HG02970 (cell line): ENCODE results near the gene CBX4.

Experiments
- ATAC-seq: cut with Tn5 transposase; IDR thresholded peaks from one replicate; pipeline ENCODE4 v1.9.1; 2021; ENCODE audit warnings: mild to moderate bottlenecking, moderate library complexity, moderate number of reproducible peaks; ENCODE audit not compliant: unreplicated experiment, low FRiP score

Gene CBX4

DNA sequence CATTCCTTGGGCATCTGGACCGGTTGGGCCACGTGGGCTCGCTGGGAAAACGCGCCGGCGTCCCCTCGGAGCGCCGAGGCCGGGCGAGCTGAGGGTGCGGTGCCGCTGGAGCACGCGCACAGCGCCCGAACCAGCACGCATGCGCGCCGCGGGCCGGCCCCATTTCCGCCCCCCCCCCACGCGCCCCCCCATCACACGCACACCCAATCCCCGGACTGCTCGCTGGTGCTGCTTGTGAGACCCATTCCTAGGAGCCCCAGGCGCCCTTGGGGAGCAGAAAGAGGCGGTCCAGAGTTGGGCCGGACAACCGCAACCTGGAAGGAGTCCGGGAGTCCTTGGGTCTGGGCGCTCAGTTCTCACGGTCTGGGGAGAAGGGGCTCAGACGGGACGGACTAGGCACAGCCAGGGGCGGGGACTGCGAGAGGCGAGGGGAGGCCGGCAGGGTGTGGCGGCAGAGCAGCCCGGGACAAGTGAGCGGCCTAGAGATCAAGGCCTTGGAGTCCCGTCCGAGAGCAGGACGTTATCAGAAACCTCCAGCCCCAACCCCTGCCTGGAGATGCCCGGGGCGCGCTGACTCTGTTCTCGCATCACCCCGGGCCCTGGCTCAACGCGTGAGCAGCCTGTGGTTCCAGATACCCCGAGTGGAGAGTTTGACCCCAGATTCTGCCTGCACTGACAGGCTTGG lies 36.4 kb downstream of the CBX4 start:
- no peak for ATAC-seq

DNA sequence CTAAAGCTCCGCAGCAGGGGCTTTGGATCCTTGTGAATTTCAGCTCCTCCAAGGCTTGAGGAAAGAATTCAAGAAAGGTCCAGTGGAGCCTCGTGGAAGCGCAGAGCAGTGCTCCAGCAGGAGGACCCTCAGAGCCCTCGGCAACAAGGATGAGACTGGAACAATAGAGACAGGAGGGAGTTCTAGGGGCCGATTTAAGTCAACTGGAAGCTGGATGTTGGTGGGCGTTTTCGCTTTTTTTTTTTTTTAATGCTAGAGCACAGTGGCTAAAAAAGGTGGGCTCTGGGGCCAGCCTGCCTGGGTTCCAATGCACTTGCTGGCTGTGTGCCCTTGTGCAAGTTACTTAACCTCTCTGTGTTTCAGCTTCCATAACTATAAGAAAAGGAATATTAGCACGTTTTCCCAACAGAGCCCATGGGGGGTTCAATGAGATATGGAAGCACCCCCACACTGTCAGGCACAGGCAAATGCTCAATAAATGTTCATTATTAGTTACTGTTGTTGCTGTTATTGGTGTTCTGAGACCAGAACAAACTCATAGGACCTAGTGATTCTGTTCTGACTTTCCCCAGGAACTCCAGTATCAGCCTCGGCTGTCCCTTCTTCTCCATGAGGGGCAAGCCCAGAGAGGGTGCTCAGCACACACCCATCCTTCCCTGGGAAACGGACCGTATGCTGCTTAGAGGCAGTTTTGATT lies 37.1 kb downstream of the CBX4 start:
- ATAC-seq: no peak

DNA sequence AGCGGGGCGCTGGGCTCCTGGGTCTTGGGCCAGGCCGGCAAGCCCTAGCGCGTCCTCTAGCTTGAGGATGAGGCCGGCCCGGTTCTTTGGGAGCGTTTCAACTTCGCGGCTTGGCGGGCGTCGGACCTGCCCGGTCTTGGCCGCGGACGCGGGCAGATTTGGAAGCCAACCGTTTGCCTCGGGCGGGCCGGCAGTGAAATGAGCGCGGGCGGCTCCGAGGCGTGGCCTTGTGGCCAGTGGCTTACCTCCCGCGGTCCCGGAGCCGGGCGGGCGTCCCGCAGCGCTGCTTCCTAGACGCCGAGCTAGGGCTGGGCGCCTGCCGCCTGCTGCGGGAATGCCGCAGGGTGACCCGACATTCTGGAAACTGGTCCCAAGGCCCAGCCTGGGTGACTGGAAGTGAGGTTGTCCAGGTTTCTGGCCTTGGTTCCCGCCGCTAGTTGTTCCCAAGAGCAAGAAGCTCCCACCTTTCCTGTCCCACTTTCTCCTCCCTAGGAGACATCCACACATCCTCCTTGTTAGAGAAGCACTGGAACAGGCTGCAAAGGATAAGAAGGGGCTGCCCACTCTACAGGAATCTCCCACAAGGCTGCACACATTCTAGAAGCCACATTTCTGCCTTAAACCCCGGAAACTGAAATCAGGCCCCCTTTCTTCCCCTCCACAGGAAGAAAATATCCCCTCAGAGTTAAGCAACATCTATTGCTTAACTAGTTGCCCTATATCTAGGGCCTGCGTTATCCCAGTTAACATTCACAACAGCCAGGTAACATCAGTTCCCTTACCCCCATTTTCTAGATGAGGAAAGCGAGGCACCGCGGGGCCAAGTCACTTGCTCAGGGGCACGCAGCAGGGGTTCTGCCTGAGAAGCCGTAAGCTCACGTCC lies 37.8 kb downstream of the CBX4 start:
- no peak for ATAC-seq

DNA sequence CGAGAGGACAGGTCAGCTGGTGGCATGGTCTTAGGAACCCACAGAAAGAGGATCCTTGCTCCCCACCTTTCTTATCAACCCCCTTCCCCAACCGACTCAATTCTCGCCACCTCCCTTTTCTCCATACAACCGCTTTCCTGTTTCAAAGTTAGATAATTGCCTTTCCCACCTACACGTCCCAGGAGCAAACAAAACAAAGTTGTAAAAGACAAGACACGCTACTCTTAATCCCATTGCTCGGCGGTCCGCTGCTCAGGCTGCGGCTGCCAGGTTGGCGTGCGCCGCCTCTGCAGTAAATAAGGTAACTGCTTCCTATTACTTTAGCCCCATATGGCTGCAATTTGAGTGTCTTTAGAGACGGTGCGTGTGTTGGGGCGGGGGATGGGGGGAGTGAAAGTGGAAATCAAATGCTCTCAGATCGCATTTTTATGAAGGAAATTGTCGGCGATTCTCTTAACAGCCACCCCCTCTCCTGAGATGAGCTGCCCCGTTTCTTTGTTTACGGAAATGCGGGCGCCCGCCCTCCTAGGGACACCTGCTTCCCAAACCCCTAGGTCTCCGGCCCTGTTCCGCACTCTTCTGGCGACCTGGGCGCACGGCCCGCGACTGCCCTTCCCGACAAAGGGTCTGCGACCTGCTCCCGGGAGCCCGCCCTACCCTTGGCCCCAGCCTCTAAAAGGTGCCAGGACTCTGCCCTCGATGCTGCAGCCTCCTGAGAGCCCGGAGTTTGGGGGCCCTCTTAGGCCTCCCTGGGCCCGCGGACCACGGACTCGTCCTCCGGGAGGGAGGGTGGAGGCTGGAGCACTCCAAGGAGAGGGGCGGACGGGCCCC lies 38.7 kb downstream of the CBX4 start:
- ATAC-seq: no peak

DNA sequence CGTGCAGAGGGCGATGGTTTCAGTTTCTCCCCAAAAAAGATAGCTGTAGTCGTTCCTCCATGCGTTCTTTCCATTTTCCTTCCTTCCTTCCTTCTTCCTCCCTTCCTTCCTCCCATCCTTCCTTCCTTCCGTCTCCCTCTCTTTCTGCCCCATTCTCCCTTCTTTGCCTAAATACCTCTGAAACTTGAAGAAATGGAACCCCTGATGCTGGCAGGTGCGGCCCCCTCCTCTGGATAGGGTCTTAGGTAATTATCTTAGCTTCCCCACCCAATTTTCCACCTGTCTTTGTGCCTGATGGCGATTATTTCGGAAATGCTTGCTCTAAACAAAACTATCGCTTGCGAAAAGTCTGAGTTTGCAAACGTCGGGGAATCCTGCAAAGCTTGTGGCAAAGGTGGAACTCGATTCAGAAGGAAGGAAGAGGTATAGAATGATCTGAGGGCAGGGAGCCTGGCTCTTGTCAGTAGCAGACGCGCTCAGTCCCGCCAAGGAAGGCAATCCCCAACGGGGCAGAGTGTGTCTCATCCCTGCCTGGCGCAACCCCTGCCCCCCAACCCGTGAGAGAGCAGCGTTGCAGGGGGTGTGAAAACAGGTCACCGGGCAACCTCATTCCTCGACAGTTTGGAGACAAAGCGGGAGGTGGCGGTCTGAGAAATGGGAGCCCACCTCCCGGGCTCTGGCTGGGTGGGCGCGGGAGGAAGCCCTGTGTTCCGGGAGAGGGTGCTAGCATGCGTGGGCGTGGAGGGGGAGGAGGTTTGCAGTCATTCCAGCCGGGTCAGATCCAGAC lies 39.5 kb downstream of the CBX4 start:
- ATAC-seq: no peak

DNA sequence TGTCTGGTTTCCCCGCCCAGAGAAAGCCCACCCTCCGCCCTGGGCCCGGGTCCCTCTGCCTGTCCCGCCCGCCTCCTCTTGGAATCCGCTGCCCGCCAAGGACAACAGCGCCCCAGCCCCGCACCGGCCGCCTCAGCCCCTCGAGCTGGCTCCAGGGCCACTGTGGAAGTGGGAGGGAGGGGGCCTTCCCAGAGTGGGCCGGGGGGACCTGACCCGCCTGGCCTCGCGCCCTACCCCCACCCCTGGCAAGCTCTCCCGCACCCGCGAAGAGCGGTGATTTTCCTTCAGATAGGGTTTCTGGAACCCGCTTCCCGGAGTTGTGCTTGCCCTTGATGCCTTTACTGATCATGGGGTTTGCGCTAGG lies 40.1 kb downstream of the CBX4 start:
- ATAC-seq: no peak

DNA sequence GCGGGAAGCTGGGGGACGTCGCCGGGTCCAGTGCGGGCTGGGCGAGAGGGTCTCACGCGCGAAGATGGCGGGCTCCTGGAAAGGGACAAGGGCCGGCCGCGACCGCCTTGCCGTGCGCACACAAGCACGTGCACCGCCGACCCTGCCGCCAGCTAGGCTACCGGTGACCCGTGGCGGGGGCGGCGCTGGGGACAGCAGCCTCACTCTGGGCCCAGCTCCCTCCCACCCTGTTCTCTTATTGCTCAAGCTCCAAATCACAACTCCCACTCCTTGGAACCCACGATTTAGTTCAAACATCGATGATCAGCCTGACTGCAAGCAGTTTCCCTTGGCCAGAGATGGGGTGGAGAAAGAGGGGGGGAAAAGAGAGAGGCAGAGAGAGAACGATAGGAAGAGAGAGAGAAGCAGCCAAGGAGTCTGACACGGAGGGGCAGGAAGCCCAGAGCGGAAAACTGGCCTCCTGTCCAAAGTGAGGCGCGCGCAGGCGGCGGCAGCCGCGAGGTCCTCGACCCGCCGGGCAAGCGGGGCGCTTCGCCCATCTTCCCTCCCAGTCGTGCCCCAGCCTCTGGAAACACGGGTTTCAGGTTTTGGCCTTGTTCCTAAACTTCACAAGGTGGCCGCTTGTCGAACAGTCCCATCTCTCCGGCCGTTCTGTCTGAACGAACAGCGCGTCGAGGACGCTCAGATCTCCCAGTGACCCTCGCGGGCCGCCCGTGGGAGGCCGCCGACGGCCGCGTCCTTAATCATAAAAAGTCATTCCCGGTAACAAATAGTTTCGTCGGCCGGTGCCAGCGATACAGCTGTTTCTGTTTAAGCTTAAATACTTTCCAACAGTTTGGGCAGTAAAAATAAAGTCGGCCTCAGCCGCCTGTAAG lies 40.7 kb downstream of the CBX4 start:
- no peak for ATAC-seq

DNA sequence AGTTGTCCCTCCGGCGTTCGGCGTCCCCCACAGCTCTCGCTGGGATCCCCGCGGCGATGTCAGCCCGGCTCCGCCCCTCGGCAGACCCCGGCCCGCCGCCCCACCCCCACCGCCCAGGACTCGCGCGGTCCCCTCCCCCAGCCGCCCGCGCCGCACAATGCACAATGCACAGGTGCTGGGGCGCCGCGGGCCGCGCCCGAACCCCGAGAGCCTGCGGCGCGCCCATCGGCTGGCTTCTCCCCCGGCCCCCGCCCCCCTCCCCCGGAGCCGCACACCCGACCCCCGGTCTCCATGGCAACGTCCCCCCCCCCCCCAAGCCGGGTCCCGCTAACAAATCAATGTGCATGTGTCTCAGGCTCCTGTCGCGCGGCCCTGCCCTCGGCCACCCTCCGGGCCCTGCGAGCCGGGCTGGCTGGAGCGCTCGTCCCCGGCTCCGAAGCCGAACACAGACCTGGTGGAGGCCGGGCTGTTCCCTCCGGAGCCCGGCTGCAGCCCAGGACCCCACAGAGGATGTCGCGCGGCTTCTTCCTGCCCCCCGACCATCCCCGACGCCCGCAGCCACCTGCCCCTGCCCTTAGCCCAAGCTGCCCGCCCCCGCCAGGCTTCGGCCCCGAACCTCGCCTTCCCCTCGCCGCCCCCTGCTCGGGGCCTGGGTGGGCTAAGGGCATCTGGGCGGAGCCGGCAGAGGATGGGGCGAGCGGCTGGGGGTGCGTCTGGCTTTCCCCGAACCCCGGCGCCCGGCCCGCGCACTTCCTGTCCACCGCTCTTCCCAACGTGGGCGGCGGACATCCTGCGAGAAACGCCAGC lies 41.5 kb downstream of the CBX4 start:
- ATAC-seq: peak; percentile 15

DNA sequence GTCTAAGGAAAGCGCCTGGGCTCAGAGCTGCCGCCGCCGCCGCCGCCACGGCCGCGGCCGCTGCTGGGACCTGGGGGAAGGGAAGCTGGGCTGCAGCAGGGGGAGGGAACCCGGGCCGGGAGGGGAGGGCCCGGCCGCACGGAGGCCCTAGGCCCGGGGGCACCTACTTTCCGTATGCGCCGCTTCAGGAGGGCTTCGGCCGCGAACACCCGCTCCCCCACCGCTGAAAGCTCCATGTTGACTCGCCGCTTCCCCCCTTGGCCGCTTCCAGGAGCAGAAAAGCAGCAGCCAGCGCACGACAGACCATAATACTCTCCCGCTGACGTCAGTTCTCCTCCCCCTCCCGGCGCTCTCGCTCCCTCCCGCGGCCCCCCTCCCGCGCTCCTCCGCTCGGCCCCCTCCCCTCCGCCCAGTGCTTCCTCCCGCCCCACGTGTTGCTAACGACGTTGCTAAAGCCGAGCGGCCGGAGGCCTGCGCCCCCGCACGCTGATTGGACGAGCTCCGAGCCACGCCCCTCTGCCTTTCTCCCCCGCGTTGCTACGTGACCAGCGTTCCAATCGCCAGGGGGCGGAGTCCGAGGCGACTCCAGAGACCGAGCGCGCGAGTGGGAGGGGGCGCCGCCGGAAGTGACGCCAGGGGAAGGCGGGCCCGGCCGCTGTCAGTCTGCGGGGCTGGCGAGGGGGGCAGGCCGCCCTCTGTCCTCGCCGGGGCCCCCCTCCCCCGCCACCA lies 42.3 kb downstream of the CBX4 start, which contains the start of gene CBX8:
Gene CBX8 (minus strand): TSS at position 315 of the 729 bp plus-strand sequence. CDS start 79 bp downstream, at position 236.
- ATAC-seq: peak; percentile 97

DNA sequence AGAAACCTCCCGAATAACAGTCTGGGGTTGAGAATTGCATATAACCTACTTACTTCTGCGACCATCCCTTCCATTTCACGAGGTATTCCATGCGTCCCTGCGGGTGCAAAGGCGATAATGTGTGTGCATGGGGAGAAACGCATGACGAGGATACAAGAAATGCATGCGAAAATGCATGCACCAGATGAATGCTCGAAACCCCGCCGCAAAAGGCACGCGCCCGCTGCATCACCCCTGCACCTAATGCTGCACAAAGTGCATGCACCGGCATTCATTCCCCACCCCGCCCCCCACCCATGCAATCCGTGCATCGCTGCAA lies 42.8 kb downstream of the CBX4 start:
- no peak for ATAC-seq

DNA sequence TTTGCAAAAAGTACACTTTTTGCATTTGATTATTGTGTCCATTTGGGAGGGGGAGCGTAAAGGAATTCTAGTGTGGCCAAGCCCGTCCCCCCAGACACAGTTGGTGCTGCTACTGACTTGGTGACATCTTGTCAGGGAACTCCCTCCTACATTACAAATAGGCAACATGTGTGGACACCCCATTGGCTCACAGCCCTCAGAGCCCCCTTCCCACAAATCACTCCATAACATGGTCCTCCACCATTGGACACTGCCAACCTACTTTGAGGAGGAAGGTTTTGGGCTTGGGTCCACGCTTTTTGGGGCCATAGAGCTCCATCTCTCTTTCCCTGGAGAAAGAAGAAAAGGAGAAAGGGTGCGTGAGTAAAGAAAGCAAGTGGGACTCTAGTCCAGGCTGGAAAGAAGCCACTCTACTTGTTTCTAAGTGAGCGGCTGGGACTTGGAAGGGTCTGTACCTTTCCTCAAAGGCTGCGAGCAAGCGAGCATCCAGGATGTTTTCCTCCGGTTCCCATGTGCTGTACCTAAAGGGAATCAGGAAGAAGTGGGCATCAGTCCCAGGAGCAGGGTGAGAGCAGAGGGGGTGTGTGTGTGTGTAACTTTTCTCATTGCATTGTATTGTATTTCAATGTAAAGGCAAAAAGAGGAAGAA lies 43.3 kb downstream of the CBX4 start:
- ATAC-seq: no peak

DNA sequence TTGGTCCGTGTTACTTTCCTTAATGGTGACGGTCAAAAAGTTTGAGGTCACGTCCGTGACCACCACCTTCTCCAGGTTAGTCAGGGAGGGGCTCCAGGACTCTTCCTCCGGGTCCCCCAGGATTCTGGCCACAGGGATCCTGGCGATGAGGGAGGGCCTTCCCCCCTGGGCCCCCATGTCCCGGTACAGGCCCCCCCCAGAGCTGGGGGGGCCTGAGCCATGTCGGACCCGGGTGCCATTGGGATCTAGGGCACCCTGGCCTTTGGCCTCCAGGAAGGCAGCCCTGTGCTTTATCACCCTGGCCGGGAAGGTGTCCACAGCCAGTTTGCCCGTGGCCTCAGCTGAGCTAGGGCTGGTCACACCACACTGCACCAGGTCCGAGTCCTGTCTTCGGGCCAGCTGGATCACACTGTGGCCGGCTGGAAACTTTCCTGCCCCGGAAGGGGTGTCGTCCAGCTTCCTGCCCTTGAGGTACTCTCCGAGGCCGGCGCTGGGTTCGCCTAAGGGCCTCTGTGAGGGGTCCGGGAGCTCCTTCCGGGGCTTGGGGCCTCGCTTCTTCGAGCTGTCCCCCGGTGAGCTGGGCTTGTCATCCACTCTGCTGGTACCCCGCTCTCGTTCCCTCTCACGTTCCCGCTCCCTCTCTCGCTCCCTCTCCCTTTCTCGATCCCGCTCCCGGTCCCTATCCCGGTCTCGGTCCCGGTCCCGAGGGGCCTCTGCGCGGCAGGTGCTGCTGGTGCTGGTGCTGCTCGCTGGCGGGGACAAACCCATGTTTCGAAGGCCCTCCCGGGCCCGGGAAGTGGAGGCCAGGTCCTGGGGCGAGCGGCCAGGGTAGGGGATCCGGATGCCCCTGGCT lies 44.4 kb downstream of the CBX4 start:
- no peak for ATAC-seq

DNA sequence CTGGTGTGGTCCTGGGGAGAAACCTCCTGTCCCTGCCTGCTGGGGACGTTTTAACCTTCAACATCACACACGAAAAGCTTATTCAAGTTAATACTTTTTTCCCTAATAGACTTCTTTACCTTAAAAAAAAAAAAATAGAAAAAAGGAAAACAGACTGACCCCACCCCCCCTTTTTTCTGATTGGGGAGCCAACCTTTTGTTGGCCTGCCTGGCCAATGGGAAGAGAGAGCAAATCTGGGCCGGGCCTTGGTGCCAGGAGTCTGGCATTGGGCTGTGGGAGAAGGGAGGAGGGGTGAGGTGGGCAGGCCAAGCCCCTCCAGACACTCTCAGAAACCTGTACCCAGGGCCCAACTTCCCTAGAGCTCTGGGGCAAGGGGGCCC lies 45.3 kb downstream of the CBX4 start:
- no peak for ATAC-seq

DNA sequence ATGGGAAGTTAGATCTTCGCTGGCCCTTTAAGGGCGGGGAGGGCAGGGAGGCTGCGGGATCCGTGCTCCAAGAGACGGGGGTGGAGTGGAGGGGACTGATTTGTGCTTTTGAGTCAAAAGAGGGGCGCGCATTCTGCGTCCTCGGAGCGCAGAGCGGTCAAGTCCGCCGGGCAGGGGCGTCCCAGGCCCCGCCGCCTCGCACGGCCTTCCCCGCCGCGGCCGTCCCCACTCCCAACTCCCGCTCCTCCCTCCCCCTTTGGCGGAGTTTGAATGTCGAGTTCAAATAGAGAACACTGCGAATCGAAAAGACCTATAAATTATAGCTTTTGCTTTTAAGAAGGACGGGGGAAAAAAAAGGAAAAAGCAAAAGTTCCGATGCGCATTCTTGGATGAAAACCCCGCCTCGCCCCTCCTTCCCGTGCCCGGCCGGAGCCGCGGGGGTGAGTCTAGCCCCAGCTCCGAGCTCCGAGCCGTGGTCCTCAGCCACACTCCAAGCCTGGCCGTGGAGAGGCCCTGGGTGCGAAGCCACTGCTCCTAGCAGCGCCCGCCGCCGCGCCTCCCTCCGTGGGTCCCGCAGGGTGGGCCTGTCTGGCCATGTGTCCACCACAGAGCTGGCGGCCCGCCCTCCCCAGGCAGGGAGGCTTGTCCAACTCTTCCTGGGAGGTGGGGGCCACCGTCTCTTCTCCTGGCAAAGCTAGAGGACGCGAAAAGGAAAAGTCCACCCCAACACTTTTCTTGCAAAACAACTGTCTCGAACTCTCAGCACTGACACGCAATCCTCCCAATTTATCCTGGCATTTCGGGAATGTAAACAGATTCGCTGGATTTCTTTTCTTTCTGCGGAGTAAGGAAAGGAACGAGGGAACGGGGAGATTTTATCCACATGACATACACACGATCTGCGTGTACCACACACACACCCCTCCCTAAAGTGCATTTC lies 46.0 kb downstream of the CBX4 start:
- ATAC-seq: no peak

DNA sequence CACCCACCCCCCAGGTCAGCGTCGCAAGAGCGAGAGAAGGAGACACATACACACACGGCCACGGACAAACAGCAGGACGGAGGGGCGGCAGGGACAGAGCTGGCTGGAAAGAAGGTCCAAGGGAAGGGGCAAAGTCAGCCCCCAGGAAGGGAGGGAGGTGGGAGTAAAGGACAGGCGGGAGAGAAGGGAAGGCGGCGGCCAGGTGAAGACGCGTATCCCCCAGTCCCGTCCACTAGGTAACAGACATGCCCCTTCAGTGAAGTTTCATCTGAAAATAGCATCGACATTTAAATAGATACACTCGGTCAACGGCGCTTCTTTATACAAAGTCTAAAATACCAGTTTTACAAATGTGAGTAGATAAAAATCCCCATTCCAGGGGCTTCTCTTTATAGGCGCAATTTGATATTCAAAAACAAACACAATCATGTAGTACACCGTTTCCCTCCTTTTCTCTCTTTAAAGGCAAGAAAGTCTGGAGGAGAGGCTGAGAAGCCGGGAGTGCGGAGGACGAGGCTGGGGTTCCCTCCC lies 46.8 kb downstream of the CBX4 start:
- no peak for ATAC-seq
